Vagina (tissue), 2 donors: Measurements from ENCODE around the gene DBN1.

ENCODE experiments used
- POLR2A ChIP-seq, 2 donors: fragments of 450-650 bp; IDR thresholded peaks; one replicate each; pipeline ENCODE4 v1.6.1; 2017; ENCODE audit warnings: antibody characterized with exemption in 2 of 2, mild to moderate bottlenecking in 2 of 2, moderate library complexity in 2 of 2
- POLR2AphosphoS5 ChIP-seq, 2 donors: sonication (generic); formaldehyde crosslinking; IDR thresholded peaks; one replicate each; pipeline ENCODE4 v1.9.0; 2017; ENCODE audit warnings: antibody characterized with exemption in 2 of 2, mild to moderate bottlenecking in 2 of 2, low read depth in 1 of 2; ENCODE audit not compliant: insufficient read depth in 1 of 2
- TF ChIP-seq, protein P1 (sequence below), 3 experiments: fragments of 450-650 bp in 2 of 3; fragments of 200-600 bp in 1 of 3; sonication (generic) in 1 of 3; IDR thresholded peaks; one replicate each; pipeline ENCODE4 v1.5.1; 2017 to 2019; ENCODE audit warnings: antibody characterized with exemption in 3 of 3, mild to moderate bottlenecking in 2 of 3, moderate library complexity in 2 of 3

DNA sequence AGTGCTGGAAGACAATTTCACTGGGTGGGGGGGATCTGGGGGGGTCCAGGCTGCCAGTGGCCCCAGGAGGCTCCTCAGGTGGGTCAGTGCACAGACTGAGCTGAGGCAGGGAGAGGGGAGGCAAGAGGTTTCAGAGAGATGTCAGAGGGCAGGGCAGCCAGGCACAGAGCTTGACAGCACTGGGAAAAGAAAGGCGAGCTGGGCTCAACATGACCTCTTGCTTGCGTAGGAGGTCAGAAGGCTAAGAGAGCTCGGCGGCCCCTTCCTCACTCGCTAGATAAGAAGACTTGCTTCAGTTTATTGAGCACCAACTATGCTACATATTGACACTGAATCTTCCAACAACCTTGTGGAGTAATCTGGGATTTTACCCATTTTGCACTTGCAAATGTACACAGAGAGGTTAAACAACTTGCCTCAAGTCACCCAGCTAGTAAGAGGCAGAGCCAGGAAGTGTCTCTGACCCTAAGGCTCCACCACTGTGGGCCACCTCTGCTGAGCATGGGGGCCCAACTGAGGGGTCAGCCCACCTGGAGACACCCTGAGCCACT is 20.4 kb upstream of the DBN1 start:
- TF ChIP-seq, protein P1, sequence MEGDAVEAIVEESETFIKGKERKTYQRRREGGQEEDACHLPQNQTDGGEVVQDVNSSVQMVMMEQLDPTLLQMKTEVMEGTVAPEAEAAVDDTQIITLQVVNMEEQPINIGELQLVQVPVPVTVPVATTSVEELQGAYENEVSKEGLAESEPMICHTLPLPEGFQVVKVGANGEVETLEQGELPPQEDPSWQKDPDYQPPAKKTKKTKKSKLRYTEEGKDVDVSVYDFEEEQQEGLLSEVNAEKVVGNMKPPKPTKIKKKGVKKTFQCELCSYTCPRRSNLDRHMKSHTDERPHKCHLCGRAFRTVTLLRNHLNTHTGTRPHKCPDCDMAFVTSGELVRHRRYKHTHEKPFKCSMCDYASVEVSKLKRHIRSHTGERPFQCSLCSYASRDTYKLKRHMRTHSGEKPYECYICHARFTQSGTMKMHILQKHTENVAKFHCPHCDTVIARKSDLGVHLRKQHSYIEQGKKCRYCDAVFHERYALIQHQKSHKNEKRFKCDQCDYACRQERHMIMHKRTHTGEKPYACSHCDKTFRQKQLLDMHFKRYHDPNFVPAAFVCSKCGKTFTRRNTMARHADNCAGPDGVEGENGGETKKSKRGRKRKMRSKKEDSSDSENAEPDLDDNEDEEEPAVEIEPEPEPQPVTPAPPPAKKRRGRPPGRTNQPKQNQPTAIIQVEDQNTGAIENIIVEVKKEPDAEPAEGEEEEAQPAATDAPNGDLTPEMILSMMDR (IDR thresholded peaks at IDR 0.05), result no peak
- TF ChIP-seq POLR2A (IDR thresholded peaks at IDR 0.05) (no peak), POLR2AphosphoS5 (IDR thresholded peaks at IDR 0.05; ENCODE audit: insufficient read depth in 1 of 2, low read depth in 1 of 2) (no peak)
